ENCODE results near the gene DMAP1.

DMAP1 gene

DNA sequence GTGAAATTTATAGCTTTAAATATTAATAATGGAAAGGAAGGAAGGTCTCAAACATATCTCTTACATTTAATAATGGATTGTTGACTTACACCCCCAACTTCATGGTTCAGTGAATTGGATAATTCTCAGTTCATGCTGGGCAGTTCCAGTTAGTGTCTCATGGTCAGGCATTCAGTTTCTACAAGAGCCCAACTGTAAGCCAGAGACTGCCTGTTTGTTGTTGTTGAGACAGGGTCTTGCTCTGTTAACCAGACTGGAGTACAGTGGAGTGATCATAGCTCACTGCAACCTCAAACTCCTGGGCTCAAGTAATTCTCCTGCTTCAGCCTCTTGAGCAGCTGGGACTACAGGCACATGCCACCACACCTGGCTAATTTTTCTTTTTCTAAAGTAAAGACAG lies 5.0 kb upstream of the DMAP1 start:
- Histone ChIP-seq H3K9me3 (ENCODE audit: severe bottlenecking) (no peaks in the 10 kb centered on the region), H3K36me3 (no peaks in the 10 kb centered on the region), H3K4me3 (ENCODE audit: low read depth, low read length) (no peak overlapping the region), H3K27ac (no peak overlapping the region), H3K27me3 (ENCODE audit: insufficient read depth, low read depth, severe bottlenecking) (no peaks in the 10 kb centered on the region)
- TF ChIP-seq, protein P1, sequence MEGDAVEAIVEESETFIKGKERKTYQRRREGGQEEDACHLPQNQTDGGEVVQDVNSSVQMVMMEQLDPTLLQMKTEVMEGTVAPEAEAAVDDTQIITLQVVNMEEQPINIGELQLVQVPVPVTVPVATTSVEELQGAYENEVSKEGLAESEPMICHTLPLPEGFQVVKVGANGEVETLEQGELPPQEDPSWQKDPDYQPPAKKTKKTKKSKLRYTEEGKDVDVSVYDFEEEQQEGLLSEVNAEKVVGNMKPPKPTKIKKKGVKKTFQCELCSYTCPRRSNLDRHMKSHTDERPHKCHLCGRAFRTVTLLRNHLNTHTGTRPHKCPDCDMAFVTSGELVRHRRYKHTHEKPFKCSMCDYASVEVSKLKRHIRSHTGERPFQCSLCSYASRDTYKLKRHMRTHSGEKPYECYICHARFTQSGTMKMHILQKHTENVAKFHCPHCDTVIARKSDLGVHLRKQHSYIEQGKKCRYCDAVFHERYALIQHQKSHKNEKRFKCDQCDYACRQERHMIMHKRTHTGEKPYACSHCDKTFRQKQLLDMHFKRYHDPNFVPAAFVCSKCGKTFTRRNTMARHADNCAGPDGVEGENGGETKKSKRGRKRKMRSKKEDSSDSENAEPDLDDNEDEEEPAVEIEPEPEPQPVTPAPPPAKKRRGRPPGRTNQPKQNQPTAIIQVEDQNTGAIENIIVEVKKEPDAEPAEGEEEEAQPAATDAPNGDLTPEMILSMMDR (IDR thresholded peaks at IDR 0.05; ENCODE audit: low read depth, low read length) = no peak
- no peak for DNase-seq

DNA sequence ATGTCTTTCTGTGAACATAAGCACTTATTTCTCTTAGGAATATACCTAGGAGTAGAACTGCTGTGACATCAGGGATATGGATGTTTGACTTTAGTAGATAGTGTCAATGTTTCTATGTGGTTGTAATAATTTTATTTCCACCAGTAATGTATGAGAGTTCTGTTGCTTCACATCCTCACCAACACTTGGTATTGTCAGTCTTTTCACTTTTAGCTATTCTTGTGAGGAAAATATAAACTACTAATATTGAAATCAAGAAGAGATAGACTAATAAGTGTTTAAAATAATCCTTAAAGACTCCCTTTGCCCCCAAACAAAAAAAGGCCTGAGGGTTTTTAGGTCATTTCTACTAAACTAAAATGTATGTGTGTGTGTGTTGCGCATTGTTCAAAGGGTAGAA lies 2.7 kb upstream of the DMAP1 start:
- Histone ChIP-seq H3K27me3 (ENCODE audit: insufficient read depth, low read depth, severe bottlenecking) (no peaks in the 10 kb centered on the region), H3K9me3 (ENCODE audit: severe bottlenecking) (no peaks in the 10 kb centered on the region), H3K4me3 (ENCODE audit: low read depth, low read length) (no peak overlapping the region), H3K36me3 (peaks cover 13% of the 10 kb centered on the region), H3K27ac (no peak overlapping the region)
- TF ChIP-seq, protein P1 (IDR thresholded peaks at IDR 0.05; ENCODE audit: low read depth, low read length) = no peak
- DNase-seq = no peak

DNA sequence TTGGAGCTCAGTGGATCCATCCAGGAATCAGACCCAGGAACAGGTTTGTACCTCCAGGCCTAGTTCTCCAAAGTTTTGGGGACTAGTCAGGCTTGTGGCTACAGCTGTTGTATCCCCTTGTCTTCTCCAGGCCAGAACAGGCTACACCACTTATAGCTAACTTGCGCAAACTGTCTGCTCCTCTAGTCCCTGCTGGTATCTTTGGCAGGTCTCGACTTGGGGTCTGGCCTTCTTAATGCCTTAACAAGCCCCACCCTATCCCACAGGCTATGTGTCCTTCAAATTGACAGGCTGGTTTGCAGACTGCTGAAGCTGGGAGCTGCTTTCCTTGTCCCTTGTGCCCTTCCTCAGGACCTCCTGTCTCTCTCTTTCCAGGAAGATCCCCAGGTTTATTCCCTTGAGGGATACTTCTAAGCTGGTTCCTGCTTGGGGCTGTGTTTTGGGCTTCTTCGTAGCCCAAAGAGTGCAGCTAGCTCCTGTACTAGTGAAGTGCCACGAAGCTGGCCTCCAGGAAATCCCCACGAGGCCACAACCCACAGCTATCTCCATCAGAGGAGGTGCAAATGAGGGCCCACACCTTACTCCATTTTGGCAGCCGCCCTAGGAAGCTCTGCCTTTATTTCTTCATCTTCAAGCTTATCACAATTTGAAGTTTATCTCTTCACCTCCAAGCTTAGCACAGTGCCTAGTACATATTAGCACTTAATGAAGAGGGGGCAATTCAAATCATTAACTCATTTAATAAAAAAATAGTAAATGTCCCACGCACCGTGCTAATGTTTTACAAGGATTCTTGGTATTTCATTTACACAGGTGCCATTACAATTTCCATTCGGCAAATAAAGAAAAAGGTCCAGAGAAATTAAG lies 683 bp upstream of the DMAP1 start:
- peaks cover 31% of the 10 kb centered on the region for H3K36me3 ChIP-seq
- peak overlapping the region; percentile 72 for H3K27ac ChIP-seq
- H3K27me3 ChIP-seq (ENCODE audit: insufficient read depth, low read depth, severe bottlenecking) = no peaks in the 10 kb centered on the region
- peak overlapping the region; percentile 94 for H3K4me3 ChIP-seq (ENCODE audit: low read depth, low read length)
- H3K9me3 ChIP-seq (ENCODE audit: severe bottlenecking) = no peaks in the 10 kb centered on the region
- no peak for DNase-seq
- TF ChIP-seq, protein P1 (IDR thresholded peaks at IDR 0.05; ENCODE audit: low read depth, low read length) = no peak

DNA sequence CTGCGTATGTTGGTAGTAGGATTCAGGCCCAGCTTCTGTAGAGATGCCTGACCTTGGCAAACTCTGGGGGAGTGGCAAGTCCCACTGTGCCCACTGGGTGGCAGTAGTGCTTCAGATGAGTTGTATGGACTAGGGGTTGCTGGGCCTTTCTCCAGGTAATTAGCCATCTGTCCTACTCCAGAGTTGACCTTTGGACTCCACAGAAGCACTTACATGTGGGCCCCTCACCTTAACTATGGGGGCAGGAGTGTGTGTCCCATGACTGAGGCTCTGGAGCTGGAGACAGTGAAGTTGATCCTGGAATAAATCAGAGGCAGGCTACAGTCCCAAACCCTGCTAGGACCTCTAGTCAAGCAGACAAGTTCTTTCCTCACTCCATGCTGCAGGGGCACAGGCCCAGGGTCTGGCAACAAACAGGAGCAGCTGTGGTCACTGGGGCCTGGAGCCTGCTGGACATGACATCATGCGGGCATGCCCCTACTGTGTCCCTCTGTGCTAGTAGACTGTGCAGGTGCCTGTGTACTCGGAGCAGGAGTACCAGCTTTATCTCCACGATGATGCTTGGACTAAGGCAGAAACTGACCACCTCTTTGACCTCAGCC lies 4.6 kb downstream of the DMAP1 start:
- Histone ChIP-seq H3K4me3 (ENCODE audit: low read depth, low read length) (no peak overlapping the region), H3K27me3 (ENCODE audit: insufficient read depth, low read depth, severe bottlenecking) (no peaks in the 10 kb centered on the region), H3K9me3 (ENCODE audit: severe bottlenecking) (no peaks in the 10 kb centered on the region), H3K27ac (peak overlapping the region; percentile 71), H3K36me3 (peaks cover 76% of the 10 kb centered on the region)
- TF ChIP-seq, protein P1 (IDR thresholded peaks at IDR 0.05; ENCODE audit: low read depth, low read length) = peak; percentile 92
- peak; percentile 86 for DNase-seq

DNA sequence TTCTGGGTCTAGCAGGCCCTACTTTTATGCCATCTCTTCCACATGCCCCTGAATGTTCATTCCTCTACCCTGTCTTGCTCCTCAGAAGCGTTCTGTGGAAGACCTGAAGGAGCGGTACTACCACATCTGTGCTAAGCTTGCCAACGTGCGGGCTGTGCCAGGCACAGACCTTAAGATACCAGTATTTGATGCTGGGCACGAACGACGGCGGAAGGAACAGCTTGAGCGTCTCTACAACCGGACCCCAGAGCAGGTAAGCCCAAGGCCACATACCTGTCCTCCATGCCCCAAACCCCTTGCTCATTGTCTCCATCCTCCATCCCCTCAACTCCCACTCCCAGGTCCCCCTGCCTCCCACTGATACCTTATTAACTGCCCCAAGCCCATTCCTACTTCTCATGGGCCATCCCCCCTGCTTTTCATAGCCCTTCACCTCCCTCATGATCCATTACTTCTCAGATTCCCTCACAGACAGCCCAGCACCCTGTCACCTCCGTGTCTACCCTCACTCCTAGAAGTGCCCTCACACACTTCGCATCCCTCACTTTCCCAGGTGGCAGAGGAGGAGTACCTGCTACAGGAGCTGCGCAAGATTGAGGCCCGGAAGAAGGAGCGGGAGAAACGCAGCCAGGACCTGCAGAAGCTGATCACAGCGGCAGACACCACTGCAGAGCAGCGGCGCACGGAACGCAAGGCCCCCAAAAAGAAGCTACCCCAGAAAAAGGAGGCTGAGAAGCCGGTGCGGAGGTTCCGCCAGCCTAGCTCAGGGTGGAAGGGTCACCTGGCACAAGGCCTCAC lies 5.4 kb downstream of the DMAP1 start:
- Histone ChIP-seq H3K36me3 (peaks cover 76% of the 10 kb centered on the region), H3K27ac (peak overlapping the region; percentile 71), H3K4me3 (ENCODE audit: low read depth, low read length) (no peak overlapping the region), H3K9me3 (ENCODE audit: severe bottlenecking) (no peaks in the 10 kb centered on the region), H3K27me3 (ENCODE audit: insufficient read depth, low read depth, severe bottlenecking) (no peaks in the 10 kb centered on the region)
- no peak for DNase-seq
- TF ChIP-seq, protein P1 (IDR thresholded peaks at IDR 0.05; ENCODE audit: low read depth, low read length) = no peak

Measured in WERI-Rb-1 (cell line).